Ureter (tissue), 1 donor: ENCODE results near the gene C11orf16. TPM values are rescaled to one million over a fixed set of nuclear protein-coding genes. Genes with fewer than 3 reads are reported as not detected.
"Not testable (repeated sequence)": the region's sequence is repeated elsewhere in the genome, so short reads cannot be mapped to it uniquely, and the experiment has no call there.

Source experiments
- DNase-seq: peaks from one replicate; pipeline ENCODE4 v3.0.0-alpha.2; 2020; ENCODE audit warnings: low spot score
- total RNA-seq: library from RNA; stranded (reverse); gene quantifications from one replicate; pipeline ENCODE4 v1.2.4, GENCODE V29; 2023
- donor health status: DM: yes; HTN: yes; CAD: no.

Gene C11orf16, protein sequence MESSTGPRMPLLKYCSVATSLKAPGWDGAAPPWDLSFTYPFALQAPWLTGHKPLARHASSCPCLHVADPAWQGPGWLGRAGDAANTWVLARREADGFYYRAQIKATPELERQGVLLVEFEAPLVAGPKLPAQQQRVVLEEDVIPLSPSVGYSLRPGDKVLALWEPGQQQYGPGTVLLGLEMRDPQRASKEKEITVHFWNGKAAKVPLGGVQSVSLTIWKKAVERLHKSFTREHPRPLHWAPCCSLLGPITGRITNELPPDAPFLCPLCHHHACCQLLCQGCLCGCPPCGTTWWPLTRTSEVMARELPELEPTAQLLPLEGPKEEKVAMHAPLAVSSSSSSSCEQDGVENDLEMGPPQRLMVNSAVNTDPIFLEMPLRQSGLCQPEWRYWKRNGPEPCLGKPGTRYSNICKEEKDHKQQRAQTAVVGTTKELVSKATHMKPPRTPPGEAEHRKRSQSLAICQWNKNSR
- total RNA-seq: not detected

DNA sequence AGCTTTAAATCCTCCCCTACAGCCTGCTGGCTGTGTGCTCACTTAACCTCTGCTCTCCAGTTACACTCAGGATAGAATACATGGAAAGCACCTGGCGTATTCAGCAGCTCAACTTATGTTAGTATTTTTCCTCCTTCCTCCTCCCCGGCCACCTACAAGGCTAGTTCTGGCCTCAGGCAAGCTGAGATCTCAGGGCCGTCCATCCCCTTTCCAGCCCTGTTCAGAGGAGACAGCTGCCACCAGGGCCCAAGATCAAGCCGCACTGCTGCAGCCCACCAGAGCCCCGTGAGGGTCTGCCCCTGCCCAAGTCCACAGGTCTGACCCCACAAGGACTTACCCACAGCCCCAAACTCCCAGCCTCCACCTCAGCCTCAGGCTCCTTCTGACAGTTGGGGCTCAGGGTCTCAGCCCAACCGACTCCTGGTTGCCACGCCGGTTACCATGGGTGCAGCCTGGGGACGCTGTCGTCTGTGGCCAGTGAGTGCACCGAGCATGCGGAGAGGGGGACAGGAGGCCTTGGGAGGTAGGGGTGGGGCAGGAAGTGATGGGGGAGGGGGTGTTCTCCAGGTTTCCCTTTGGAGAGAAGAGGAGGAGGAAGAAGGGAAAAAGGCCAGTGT, at the start of gene C11orf16:
TSS of gene C11orf16 (minus strand) at position 384 of the 617 bp plus-strand sequence. CDS start 639 bp downstream, outside the sequence.
- no peak for DNase-seq

DNA sequence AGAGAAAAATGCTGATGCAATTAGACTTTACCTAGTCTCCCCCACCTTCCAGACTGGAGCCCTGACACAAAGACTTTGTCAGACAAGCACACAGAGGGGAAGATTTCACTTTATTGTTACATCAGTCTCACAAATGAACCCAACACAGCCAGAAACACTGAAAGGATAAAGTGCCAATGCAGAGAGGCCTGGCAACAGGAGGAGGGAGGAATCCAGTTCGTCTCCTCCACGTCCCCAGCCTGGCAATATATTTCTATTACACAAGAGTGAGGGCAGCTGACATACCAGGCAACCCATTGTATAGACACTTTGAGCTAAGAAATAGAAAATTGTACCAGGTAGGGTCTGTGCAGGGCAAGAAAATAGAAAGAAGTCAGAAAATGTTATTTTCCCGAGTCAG, 47.7 kb upstream of the C11orf16 start:
- no peak for DNase-seq

DNA sequence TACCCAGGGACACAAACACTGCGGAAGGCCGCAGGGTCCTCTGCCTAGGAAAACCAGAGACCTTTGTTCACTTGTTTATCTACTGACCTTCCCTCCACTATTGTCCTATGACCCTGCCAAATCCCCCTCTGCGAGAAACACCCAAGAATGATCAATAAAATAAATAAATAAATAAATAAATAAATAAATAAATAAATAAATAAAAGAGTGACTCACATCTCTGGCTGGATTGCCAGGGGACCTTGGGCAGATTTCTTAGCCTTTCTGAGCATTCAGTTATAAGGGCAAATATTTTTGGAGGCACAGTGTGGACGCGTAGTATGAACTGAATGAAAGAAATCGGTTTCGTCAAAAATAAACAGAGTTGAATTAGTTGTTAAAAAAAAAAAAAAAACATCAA, 46.6 kb upstream of the C11orf16 start:
- DNase-seq: not testable (repeated sequence)

DNA sequence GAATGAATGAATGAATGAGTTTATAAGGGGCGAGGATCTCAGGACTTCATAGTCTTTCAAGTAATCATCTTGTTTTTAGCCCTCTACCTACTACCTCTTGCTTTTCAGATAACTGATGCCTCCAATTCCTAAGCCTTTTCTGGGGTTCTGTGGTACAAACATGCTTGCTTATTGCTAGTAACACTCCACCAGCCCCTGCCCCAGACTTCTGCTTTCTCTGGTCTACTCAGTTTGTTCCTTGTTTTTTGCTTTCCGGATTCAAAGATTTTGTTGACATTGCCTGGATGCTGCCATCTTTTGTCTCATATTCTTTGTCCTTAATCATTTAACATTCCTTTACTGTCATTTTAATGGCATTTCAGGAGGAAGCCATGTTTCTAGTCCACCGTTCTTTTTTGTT, 40.4 kb upstream of the C11orf16 start:
- no peak for DNase-seq

DNA sequence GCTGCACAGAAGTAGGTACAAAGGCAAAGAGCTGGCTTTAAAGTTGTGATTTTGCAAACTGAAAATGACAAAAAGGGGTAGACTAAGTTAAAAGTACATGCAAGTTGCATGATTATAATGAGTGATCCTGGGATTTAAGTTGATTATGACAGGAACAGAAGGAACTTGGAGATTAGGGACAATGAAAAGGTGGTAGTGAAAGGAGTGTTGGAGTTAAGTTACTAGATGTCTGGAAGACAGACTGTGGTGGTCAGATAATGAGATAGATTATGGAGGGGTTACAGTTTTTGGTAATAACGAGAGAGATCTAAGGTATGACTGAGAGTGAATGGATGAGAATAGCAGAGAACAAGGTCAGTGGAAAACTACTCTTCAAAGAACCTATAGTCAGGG, 39.2 kb upstream of the C11orf16 start:
- DNase-seq: no peak

DNA sequence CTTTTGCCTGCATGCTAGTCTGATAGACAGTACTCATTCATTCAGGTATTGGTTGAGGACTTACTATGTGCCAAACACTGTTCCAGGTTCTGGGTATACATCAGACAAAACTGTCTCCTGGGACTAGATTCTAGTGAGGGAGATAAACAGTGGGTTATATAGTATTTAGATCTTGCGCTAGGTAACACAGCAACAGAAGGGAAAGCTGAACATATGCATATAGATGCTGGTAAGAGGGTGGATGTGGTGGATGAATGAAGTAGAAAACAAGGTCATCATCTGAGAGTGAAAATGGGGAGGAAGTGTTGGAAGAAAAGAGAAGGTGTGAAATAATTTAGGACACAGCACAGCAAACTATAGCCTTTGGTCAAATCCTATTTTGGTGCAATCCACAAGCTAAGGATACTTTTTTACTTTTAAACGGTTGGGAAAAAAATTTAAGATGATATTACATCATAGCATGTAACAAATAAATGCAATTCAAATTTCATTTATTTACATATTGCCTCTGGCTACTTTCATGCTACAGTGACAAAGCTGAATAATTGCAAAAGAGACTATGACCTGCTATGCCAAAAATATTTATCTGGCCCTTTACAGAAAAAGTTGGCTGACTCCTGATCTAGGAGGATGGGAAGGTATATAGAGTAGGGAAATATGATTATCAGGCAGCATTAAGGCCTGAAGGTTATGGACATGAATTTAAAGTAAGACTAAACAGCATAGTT, 38.6 kb upstream of the C11orf16 start:
- no peak for DNase-seq

DNA sequence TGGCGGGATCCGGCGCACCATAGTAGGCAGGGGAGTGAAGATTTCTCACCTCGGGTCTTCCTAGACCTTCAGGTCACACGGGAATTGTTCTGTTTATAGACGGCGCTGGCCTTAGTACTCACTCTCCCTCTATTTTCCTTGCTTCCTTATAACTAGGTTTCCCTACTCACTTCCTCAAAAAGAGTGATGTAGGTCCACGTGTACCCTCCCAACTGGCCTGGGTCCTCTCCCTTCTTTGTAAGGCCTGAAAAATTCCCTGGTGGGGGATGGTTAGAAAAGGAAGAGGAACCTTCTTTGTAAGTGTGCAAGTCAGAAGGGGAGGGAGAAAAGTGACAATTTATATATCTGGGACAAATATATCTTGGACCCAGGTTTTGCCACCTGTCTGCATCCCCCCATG, 34.4 kb upstream of the C11orf16 start:
- no peak for DNase-seq

DNA sequence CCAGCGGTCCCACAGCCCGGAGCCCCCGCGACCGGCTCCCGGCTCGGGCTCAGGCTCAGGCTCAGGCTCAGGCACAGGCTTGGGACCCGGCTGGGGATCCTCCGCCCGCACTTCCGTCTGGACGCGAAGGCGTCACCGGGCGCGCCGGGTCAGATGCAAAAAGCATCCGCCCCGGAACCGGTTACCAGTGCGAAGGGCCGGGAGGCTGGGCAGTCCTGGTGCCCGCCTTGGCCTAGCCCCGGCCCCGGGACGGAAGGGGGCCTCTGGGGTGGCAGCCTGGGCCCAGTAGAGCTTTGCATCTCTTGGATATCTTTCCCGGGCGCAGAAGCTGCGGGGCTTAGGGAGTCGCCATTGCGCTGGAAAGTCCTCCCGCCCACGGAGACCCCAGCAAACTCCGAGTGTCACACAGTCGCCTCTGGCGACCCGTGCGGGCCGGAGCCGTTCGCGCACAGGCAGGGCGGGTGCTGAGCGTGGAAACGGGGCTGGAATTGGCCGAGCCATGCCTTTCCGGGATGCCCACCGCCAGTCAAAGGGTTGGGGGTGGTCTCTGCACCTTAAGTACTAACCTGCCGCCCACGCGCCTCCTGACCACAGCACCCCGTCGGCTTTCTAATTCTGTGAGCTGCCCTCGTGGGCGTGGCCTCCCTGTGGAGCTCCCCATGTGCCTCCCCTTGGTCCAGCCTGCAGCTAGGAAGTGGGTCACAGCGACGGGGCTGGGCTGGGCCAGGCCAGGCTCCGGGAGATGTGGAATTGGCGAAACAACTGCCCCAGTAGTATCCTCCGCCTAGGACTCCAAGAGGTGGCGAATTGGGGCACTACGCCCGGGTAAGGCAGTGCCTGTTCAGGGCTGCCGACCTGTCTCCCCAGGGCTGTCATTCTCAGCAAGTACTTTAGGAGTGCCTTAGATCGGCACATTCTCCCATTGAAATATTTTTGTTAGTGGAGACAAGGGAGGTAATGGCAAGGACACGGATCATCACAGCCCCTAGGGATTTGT, 31.9 kb upstream of the C11orf16 start, which contains the start of gene TMEM9B:
TSS of gene TMEM9B (minus strand) at position 119 of the 997 bp plus-strand sequence. CDS start 129 bp downstream, outside the sequence.
- DNase-seq: peak; percentile 93

DNA sequence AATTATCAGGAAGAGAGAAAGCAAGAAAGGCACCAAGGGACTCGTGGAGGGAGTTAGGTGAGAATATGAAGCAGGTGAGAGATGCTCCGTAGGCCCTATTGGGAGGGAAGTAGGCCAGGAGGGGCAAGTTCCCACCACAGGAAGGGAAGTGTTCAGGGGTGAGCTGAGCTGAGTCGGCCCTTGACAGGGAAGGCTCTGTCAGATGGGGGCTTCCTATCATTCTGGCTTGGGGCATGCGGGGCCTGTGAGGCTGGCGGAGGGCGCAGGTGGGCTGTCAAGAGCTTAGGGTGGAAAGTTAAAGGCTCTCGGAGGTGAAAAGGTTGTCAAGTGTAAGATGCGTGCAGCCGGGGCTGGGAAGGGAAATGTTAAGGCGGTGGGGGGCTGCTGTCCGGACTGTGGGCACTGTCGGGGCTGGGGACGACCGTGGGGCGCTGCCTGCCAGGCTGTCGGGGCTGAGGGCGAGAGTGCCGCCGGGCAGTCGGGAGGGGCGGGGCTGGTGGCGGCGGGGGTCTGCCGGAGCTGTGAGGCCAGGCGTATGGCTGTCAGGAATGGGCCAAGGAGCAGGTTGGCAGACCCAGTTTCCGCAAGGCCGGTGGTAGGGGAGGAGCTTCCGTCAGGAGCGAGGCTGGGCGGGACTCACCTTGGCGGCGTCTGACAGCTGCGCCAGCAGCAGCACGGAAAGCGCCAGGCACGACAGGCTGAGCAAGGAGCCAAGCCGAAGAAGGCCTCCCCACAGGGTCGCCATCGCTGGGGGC, 31.0 kb upstream of the C11orf16 start:
- DNase-seq: peak; percentile 88

DNA sequence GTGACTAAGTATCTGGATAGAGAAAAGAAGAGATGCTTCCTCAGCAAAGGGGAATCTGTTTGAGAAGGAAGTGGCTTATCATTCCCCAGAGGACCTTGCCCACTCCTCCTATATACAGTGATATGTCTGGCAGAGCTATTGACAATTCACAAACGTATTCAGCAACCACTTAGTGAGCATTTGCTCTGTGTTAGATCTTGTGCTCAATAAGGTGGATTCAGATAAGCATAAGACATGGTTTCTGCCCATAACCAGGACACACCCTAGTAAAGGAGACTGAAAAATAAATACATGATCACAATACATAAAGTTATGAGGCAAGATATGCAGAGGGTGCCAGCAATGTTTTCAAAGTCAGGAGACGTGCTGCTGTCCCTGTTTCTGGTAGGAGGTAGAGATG, 30.1 kb upstream of the C11orf16 start:
- no peak for DNase-seq

DNA sequence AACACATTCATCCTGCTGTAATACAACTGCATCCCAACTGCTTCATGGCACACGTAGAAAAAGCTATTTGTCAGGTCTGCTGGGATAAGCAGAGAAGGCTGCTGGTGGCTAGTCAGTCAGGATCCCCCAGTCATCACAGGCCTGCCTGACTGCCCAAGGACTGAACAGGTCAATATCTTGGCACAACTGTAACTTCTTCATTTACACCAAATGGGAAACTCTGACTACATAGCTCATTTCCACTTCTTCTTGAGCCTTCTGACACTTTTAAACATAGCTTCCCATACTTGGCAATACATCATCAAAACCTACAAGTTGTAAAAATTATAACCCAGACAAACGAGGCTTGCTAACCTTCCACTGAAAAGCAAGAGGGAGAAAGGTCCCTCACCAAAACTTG, 28.7 kb upstream of the C11orf16 start:
- DNase-seq: no peak

DNA sequence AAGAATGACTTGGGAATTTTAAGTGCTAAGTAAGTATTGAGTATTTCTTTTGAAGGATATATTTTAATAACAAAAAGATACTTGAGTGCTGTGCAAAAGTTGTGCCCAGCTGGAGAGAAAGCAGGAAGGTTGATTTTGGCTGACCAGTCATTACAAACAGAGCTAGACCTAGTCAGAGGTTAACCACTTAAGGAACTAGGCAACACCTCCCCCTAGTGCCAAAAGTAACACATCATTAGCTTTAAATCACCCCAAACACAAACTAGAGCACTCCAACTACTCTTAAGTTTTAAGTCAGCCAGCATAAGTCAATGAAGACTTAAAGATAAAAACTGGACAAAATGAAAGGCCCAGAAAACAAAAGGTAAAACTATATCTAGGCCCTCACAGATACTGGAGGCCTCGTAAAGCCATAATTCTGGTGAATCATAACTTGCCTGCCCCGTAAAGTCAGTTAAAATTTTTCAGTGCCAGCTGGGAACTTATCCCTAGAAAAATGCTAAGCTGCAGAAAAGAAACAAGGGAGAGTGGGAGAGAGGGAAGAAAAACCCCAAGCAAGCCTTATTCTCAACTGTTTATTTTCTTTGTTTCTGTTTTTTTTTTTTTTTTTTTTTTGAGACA, 26.9 kb upstream of the C11orf16 start:
- peak; percentile 52 for DNase-seq

DNA sequence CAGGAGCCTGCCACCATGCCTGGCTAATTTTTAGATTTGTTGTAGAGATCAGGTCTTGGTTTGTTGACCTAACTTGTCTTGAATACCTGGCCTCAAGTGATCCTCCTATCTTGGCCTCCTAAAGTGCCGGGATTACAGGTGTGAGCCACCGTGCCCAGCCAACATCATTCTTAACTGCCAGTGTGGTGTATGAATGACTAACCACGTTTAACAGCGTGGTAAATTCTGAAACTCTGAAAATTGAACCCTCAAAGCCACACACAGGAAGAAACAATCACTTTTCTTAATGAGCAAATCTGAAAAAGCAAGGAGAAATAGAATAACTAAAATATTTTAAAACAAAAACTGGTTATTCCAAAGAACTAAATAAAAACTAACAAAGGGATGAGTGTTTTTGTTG, 24.1 kb upstream of the C11orf16 start:
- DNase-seq: no peak

DNA sequence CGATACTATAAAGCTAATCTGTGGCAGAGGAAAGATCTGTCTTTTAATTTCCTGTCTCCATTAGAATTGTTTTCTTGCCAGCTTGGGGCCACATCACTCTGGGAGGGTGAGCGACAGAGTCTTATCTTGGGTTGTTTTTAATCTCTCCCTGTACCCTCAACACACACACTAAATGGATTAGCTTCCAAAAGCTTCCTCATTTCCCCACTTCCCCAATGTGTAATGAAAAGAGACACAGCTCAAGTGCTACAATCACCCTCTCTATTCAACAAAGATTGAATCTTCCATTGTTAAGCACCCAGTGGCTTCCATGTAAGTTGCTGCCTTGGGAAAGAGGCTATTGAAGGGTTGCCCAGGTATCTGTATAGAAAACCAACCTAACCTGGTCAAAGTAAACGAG, 16.1 kb upstream of the C11orf16 start:
- DNase-seq: no peak

DNA sequence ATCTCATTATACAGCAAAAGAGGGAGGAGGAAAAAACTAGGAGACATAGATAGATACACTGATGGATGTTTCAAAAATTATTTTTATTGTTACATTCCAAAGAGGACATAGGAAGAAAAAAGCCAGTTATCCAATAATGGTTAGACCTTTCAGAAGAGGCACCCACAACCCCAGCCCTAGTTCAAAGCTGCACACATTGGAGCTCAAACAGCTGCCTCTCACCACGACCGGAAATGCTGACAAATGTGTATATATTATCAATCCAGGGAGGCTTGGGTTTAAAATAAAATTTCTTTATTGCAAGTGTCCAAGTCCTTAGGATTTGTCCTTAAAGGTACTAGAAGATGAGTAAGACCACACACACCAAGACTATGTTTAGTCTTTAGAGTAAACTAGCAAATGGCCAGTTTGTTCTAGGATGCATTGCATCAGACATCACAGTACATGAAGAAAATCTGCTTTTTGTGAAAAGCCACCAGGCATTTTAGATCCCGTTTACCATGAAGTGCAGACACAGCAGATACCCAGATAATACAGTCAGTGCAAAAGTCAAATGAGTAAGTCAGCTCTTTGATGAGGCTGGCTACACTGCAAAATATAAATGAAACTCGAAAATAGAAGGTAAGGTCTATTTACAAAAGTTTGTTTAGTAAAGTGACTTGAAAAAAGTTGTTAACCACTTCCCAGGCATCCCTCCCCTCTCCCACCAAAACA, 14.6 kb upstream of the C11orf16 start:
- DNase-seq: no peak

DNA sequence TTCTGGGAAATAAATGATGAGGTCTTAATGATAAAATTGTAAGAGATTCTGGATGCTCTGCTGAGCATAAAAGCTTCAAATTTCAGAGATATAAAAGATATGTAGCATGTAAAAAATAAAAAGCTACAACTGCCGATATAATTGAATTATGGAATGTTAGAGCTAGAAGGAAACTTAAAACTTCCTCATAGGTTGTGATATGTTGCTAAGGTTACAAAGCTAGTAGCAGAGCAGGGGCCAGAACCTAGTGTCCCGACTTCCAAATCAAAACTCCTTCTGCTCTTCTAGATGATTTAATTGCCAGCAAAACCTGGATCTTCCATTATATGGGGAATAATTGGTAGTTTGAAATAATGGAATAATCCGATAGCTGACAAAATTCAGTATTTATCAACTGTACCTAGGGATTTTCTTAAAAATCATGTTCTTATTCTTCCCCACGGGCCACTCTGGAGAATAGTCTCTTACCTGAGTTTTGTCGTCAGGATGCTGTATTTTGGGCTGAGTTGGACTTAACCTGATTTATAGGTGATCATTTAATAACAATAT, 9.8 kb upstream of the C11orf16 start, which contains the start of gene ASCL3:
TSS of gene ASCL3 (minus strand) at position 499 of the 549 bp plus-strand sequence. CDS start 4,855 bp downstream, outside the sequence.
- DNase-seq: no peak

DNA sequence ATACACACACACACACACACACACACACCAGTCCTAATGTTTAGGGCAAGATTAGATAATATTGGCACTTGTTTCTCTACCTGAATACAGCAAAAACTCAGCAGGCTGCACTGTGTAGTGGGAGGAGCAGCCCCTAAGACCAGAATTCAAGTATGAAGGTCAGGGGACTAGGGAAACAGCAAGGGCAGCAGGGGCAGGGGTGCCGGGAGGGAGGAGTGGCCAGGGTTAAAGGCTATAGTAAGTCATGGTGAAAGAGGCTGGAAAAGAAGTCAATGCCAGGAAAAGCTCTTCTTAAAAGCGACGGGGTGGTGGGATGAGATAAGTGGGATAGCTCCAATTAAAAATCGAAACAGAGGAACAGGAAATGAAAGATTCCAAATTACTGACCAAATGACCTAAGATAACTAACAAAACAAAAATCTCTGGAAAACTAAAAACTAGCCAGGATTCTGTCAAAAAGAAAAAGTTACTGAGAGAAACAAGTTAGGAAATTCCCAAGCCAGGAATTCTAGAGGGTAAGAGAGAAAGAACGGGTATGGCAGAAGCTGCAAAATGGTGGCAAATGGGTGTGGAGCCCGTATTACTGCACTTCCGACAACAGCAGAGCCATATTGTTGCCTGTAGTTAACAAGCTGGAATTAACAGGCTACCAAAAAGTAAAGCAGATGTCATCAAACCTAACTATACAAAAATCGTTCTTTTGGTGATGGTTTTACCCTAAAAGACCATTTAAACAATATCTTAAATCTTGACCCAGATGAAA, 8.8 kb upstream of the C11orf16 start:
- no peak for DNase-seq

DNA sequence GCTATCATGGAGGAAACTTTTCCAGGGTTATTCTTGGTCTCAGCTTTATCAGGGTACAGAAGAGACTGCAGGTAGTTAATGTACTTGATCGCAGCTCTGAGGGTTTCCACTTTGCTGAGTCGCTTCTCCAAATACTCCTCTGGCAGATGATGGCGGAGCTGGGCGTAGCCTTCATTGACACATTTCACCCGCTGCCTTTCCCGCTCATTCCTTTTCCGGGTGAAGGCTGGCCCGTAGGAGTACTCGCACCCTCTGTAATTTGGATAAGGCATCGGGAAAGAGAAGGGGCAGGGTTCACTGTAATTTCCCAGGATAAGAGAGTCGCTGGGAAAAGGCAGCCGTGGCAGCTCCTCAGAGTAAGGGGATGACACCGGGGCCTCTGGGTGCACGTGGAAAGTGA, 4.9 kb upstream of the C11orf16 start:
- no peak for DNase-seq
